HG02870 (cell line): ENCODE results near the gene IL7R.

ENCODE experiments used
- ATAC-seq: cut with Tn5 transposase; IDR thresholded peaks from one replicate; pipeline ENCODE4 v1.9.1; 2021; ENCODE audit warnings: mild to moderate bottlenecking, moderate library complexity; ENCODE audit not compliant: unreplicated experiment

Gene IL7R, protein sequence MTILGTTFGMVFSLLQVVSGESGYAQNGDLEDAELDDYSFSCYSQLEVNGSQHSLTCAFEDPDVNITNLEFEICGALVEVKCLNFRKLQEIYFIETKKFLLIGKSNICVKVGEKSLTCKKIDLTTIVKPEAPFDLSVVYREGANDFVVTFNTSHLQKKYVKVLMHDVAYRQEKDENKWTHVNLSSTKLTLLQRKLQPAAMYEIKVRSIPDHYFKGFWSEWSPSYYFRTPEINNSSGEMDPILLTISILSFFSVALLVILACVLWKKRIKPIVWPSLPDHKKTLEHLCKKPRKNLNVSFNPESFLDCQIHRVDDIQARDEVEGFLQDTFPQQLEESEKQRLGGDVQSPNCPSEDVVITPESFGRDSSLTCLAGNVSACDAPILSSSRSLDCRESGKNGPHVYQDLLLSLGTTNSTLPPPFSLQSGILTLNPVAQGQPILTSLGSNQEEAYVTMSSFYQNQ

DNA sequence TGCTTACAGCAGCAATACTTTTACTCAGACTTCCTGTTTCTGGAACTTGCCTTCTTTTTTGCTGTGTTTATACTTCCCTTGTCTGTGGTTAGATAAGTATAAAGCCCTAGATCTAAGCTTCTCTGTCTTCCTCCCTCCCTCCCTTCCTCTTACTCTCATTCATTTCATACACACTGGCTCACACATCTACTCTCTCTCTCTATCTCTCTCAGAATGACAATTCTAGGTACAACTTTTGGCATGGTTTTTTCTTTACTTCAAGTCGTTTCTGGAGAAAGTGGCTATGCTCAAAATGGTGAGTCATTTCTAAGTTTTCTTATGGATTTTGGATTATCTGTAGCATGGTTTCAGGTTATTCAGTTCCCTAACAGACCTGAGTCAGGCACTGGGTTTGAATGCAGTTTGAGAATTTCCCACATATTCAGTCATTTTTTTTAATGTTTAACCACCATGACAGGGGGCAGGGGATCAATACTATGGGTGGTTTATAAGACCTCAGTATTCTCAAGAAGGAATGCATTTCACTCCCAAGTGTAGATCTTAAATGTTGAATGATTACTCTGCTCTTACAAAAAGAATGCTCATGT lies at the start of gene IL7R:
TSS of gene IL7R (plus strand) at position 127 of the 587 bp plus-strand sequence. CDS start at position 214, 87 bp downstream.
- peak; percentile 52 for ATAC-seq

DNA sequence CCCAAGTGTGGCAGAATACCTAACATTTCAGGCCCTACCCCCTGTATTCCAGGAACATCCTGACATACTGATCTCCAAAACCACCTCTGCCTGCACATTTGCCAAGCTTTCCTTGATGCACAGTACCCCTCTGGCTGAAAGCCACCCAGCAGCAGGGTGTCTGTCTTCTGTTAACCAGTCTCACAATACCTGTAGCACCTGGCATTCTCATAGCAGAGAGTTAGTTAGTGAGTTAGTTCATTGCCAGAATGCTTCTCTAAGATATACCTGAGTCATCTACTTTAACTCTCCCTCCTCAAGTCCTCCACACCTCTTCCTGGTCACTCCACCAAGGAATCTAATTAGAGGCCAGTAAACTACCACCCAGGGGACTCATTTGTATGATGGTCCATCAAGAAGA lies 46.1 kb upstream of the IL7R start:
- no peak for ATAC-seq

DNA sequence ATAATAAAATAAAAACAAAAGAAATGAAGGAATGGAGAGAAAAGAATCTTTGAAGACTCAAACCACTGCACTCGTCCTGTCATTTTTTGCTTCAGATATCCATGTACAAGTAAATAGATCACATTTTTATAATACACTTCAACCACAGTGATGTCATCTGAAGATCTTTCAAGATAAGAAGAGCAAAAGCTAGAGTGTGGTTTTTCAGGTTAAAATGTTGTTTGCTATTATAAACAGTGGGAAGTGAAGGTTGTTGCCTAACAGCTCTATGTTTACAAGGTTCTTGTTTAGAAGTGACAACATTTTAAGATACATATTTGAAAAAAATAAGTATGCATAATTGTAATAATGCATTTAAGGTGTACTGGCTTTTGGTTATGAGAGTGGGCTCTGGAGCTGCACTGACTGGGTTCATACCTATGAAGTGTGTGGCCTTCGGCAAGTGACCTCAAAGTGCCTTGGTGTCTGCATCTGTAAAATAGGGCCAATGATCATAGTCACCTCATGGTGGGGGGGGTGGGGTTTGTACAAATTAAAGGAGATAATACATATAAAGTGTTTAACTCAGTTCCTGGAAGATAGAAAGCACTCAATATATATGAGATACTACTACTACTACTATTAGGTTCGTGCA lies 45.5 kb upstream of the IL7R start:
- ATAC-seq, result peak; percentile 45

DNA sequence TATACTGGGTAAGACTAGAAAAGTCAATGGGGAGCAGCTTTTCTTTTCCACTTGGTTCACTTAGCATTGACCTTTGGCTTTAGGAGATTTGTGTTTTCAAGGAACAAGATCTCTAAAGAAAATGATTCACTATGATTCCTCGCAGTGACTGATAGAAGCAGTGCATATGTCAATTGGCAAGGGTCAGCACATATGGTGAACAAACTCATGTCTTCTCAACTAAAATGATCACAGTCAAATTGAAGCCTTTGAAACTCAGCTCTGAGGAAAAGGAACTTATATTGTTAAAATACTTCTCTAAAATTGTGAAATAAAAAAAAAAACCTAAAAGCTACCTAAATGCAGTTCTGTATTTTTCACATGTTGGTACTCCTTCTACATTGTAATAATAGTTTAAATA lies 43.2 kb upstream of the IL7R start:
- no peak for ATAC-seq

DNA sequence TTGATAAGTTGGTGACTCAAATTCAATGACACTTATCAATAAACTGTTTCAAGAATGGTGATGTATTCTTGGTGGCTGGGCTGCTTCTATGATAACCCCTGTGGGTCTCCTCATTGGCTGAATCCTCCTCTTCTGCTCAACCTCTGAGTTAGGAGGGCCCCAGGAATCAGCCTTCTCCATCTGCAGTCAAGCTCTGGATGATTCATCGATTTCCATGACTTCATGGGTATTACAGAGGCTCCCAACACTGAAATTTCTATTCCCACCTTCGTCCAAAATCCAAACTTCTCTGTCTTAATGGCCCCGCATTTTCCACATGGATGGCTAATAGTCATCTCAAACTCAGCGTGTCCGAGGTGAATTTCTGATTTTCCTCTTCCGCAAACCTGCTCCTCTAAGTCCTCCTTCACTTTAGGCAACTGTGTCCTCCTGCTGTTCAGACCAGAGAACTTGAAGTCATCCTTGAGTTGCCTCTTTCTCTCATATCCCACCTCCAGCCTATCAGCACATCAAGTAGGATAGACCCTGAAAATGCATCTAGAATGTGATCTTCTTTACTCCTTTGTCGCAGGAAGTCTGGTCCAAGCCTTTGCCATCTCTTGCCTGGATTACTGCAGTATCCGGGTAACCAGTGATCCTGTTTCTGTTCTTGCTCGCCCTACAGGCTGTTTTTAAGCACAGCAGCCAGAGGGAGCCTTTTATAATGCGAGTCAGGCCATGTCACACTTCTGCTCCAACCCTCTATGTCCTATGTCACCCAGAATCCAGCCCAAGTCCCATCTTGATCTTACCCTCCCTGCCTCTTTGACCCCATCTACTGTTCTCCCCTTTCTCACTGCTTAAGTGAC lies 41.4 kb upstream of the IL7R start:
- ATAC-seq, result no peak

DNA sequence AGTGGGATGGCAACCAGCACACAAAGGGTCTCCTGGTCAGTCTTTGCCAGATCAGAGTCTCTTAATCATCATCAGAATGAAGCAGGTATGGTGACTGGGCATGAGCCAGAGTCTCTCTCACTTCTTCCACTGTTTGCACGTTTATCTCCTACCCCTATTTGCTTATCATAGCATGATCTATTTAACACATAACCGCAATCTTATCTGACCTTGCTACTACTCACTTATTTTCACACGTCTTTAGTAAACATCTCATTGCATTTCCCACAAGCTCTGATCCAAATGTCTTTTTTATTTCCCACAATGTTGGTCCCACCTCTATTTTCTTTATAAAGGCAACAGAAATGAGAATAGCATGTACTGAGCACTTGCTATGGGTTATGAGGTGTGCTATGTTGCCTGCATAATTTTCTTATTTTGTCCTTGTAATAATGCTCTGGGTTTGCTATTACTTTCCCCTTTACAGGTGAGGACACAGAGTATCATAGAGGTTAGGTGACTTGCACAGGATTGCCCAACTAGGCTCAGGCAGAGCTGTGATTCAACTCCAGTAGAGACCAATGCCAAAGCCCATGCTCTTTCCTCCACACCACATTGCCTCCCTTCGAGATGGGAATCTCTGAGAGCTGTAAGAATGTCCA lies 39.7 kb upstream of the IL7R start:
- ATAC-seq, result no peak

DNA sequence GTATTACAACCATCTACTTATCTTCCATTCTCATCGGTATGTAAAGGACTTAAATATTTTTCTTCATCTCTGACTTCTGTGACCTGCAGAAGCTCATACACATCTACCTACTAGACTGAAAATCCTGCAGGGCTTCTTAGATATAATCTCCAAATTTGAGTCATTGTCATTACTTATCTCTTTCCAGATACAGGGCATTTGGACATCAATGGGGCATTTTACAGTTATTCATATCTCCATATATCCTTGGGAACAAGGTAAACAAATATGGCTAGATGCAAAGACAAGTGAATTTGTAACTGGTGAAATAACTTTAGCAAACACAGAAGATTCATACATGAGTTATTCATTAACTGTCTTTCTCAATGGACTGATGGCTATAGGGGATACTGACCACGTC lies 37.7 kb upstream of the IL7R start:
- no peak for ATAC-seq

DNA sequence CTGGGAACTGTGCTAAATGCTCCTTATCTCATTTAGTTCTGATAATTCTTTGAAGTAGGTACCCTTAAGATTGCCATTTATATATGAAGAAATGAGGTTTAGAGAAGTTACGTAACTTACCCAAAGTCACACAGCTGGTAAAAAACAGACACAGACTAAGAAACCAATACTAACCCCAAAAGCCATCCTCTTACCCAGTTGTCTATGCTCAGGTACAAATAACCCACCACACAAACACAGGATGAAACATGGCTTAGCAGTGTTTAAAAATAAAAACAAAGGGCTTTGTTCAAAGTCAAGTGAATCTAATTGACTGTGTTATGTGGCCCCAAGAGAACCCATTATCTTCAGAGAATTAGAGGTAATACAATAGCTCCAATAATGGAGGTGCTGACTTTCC lies 37.0 kb upstream of the IL7R start:
- no peak for ATAC-seq

DNA sequence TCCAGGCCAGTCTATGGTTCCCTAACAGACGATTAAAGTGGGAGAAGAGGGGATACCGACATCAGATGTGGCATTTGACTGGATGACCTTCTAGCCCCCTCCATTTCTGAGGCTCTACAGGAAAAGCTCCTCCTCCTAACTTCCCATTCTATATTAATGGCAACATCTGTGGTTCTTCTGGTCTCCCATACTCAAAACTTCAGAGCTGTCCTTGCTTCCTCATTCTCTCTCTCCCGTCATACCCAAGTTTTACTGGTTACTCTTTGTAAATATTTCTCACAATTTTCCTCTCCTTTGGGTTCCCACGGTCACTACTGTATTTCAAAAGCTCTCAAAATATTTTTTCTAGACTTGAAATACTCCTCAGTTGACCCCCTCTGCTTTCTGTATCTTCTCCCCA lies 36.0 kb upstream of the IL7R start:
- ATAC-seq, result no peak

DNA sequence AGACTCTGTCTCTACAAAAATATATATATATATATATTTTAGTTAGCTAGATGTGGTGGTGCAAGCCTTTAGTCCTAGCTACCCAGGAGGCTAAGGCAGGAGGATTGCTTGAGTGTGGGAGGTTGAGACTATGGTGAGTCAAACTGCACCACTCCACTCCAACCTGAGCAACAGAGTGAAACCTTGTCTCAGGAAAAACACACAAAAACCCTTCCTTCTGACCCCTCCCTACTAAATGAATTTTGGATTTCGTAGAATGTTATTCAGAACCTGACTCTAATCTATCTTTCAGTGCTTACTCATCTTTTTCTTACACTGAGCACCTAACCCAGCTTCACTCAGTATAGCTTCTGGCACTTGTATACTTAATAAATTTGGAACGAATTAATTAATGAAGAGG lies 35.2 kb upstream of the IL7R start:
- ATAC-seq, result no peak

DNA sequence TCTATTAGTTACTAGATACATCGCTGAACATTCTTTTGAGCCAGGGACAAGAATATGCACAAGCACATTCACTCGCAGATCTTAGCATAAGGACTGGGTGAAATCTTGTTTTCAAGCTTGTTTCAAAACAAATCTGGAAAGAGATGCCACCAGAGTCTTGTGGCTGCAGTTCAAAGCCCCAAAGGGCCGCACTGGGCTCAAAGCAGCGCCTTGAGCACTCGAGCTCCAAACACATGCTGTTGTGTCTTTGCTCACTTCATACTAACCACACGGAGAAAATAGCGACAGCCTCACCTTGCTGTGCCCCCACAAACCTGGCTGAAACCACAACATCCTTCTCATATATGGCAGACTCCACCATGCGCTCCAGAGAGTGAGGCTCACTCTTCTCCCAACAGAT lies 34.2 kb upstream of the IL7R start:
- ATAC-seq, result no peak

DNA sequence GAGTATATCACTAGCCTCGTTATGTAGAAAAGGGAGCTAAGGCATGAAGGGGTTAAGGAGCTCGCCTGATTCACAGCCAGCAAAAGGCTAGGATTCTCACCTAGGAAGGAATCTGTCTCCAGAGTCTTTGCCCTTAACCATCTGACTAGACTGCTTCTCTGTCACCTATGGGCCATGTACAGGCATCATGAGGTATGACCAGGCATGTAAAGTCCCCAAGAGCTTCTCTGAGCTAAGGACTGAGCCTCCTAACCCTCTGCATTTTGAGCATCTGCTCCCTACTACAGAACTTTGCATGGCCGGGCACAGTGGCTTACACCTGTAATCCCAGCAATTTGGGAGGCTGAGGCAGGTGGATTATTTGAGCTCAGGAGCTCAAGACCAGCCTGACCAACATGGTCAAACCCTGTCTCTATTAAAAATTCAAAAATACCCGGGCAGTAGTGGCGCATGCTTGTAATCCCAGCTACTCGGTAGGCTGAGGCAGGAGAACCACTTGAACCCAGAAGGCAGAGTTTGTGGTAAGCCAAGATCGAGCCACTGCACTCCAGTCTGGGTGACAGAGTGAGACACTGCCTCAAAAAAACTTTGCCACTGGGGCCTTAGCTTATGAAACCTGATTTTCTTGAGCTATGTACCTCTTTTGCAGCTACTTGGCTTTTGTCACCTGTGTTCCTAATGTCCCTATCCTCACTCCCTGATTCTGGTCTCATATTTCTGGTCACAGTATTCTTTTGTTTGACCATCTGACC lies 33.2 kb upstream of the IL7R start:
- no peak for ATAC-seq

DNA sequence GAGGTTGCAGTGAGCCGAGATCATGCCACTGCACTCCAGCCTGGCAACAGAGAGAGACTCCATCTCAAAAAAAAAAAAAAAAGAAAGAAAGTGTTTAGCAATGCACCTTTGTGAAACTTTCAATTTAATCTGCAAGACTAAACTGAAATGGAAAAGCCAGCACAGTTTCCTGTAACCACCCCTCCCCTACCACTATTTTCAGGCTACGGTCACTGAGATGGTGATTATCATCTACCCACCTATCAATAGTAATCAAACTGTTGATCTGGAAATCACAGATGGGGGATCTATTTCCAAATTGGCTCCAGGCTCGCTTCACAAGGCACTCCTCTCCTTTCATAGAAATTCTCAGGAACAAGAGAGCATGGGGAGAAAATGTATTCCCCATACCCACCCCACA lies 30.6 kb upstream of the IL7R start:
- ATAC-seq, result no peak

DNA sequence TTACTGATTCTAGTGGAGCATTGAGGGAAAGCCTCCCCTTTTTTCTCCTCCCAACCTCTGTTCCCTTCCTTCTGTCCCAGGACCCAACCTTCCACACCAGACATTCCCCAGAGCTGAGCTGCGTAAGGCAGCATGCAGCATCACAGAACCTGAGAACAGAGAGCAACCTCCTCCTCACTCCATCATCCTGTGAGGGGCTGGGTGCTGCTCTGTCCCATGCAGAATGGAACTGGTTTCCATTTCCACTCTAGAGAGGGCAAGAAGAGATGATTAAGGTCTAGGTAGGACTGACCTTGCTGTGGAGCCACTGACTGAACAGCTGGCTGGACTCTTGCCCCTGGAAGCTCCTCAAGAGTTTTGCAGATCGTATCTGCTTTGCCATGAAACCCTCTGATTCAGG lies 30.1 kb upstream of the IL7R start:
- no peak for ATAC-seq

DNA sequence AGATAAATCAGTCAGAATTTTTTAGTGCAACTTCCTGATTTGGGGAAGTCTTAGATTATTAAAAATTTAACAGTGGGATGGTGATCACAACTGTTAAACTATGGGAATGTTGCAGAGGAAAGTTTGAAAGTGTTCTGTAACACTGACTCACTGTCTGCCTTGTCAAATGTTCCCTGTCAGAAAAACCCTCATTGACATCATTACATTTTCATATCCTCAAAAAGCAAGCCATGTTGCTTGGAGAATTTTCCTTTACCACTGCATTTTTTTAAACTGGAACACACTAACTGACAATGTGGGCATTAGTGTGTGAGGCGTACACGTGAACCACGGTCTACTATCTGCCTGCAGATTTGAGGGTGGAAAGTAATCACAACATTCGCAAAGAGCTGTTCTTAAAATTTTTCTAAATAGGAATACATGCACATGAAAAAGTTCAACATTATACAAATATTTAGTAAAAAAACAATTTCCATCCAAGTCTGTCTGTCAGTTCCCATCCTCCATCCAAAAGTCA lies 28.6 kb upstream of the IL7R start:
- no peak for ATAC-seq

DNA sequence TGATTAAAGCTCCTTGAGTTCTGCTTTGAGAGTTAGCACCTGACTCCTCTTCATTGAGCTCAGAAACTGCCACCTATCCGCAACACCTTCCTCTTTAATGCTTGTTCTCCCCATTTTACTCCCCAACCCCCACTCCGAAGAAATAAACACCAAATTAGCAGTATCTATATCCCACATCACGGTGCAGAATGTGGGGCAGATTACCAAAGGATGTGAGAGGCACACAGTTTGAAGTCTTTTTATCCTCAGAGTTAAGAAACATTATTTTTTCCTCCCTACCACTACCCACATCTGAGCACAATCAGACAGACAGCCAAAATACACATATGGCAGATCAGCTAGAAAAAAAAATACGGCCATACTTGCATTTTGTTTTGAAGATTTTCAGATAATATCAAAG lies 26.1 kb upstream of the IL7R start:
- no peak for ATAC-seq

DNA sequence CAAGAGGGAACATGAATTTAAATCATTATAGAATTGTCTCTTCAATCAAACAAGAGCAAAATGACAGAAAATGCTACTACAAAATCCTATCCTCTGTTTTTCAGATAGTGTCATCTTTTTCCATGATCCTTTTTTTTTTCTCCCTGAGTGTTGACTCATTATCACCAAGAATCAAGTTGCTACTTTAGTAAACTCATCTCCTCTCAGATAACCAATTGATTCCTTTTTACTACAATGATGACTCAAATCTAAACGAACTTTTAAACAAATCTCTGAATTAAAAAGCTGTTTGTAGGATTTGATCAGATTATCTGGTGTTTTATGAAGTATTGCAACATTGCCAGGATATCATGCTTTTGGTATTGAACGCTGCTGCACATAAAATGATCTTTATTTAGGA lies 23.9 kb upstream of the IL7R start:
- ATAC-seq, result no peak

DNA sequence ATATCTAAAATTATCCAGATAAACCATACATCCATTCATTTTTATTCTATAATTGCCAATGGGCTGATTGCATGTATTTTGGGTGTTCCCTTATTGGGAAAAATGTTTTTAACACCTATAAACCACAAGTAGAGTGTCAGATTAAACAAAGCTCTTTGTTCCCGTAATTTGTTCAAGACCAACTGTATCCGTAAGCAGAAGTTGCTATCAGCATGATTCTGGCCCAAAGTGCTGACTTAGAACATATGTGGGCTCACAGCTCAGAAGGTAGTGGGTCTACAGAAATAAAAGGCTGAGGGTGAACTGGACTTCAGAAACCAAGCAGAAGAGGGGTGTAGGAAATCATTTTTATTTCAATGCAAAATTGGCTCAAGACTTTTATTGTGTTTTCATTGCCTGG lies 23.5 kb upstream of the IL7R start:
- ATAC-seq, result no peak

DNA sequence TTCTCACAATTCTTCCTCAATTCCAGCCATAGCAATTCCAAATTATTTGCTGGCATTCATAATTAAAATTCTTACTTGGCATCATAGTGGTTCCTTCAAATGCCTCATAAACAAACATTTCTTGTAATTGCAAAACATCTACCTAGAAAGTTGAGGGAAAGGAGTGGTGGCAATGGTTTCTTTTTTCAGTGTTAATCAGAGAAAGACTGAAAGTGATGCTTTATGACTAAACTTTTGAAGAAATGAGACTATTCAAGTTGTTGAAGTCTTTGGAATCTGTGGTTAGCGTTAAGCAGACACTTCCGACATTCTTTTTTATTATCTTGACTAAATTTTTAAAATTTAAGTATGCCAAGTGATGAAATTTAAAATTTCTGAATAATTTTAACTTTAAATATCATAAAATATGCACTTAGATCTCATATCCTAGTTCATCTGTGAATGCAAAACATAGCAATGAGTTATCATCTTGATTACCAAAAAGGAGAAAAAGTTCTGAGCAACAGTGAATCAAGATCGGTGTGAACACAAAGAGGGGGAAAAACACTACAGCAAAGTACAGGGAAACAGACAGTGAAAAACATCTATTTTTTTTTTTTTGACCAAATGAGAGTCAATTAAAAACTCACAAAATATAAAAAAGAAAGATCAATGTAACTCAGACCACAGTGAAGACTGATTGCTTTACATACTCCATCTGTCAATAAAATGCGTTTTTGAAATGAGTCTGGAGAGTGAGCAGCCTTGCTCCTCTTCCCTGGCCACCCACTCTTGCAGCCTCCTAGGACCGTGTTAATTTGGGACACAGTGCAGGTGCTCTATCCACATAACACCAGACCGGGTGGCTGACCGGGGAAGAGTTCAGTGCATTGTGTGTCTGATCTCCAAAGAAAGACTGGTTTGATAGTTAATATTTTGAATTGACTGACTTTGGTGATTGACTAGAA lies 20.6 kb upstream of the IL7R start:
- ATAC-seq, result peak; percentile 83
